ENCODE data around the gene OR10R2.

OR10R2 gene

DNA sequence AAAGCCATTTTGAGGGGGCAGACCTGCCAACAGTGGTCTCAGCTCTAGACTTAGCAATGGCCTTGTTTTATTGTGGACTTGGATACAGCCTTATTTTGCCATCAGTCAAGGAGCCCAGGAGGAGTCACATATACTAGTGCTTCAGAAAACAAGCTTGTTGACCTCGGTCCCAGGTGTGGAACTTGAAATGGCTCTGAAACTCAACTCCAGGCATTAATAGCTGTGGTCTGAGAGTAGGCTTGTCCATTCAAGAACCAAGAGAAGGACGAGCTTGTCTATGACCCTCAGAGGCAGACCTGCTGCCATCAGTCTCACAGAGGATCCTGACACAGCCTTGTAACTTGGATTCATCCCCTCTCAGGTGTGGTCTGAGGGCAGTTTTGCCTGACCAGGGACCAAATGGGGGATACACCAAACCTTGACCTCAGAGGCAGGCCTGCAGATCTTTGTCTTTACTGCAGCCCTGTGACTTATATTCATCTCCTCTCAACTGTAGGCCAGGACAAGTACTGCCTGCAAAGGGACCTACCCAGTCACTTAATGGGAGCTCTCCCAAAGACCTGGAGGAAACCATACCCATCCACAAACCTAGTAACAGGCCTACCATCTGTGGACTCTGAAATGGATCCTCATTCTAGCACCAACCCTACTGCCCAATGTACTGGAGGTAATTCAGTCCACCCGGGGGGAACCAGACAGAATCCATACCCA, 49.1 kb downstream of the OR10R2 start:
- Histone ChIP-seq H3K4me3 (ENCODE audit: insufficient read depth in 1 of 2, low read depth in 1 of 2, low read length in 2 of 2) (no peak overlapping the region), H3K4ac (ENCODE audit: low read depth in 1 of 2, low read length in 2 of 2) (no peak overlapping the region), H3K4me1 (ENCODE audit: control insufficient read depth, insufficient read depth, low read depth, low read length) (no peaks in the 10 kb centered on the region), H3K14ac (ENCODE audit: low read length in 2 of 2) (no peak overlapping the region), H2AFZ (ENCODE audit: low read depth, low read length) (no peak overlapping the region), H4K8ac (ENCODE audit: low read length) (no peak overlapping the region), H3K79me1 (replicated peaks; ENCODE audit: low read length, poor library complexity, severe bottlenecking) (no peaks in the 10 kb centered on the region), H3K27me3 (ENCODE audit: control insufficient read depth in 1 of 2, insufficient read depth in 1 of 2, low read length in 2 of 2) (no peaks in the 10 kb centered on the region), H2BK5ac (ENCODE audit: low read depth, low read length, poor library complexity, severe bottlenecking) (no peak overlapping the region), H3K4me2 (ENCODE audit: low read length, poor library complexity, severe bottlenecking) (no peak overlapping the region), H3K9me3 (ENCODE audit: control insufficient read depth, low read length) (peaks cover 13% of the 10 kb centered on the region), H3K18ac (ENCODE audit: low read depth in 1 of 2, low read length in 2 of 2) (no peak overlapping the region), H2AK5ac (ENCODE audit: low read length, severe bottlenecking) (no peak overlapping the region), H3K27ac (ENCODE audit: low read length, poor library complexity, severe bottlenecking) (no peak overlapping the region), H3K36me3 (ENCODE audit: control insufficient read depth in 1 of 2, insufficient read depth in 2 of 2, low read depth in 1 of 2, low read length in 2 of 2) (no peaks in the 10 kb centered on the region), H2BK15ac (ENCODE audit: low read depth, poor library complexity, severe bottlenecking) (no peak overlapping the region), H4K91ac (ENCODE audit: low read length) (no peak overlapping the region), H3K23ac (ENCODE audit: low read length in 2 of 2) (no peak overlapping the region), H3K9ac (ENCODE audit: low read length) (no peak overlapping the region), H2BK12ac (ENCODE audit: low read length in 2 of 2) (no peak overlapping the region), H2BK120ac (ENCODE audit: low read depth, low read length) (no peak overlapping the region)
- 64% methylated on average over 3 of the region's 3 CpGs for WGBS
- DNase-seq: no peak

DNA sequence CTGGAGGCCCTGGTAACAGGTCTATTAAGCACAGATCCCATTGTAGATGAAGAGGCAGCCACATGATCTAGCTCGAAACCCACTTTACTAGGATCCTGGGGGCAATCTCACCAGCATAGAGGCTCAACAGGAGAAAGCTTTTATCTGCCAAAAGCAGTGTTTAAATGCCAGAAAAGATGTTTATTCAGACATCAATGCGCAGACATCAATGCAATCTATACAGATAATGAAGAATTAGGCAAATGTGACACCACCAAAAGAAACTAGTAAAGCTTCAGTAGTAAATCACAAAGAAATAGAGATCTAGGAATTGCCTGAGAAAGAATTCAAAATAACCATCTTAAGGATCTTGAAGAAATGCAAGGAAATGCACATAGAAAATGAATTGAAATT, 49.6 kb downstream of the OR10R2 start:
- no peak overlapping the region for H2AFZ ChIP-seq (ENCODE audit: low read depth, low read length)
- no peak for DNase-seq
- H3K4ac ChIP-seq (ENCODE audit: low read depth in 1 of 2, low read length in 2 of 2): no peak overlapping the region
- H3K27me3 ChIP-seq (ENCODE audit: control insufficient read depth in 1 of 2, insufficient read depth in 1 of 2, low read length in 2 of 2): no peaks in the 10 kb centered on the region
- no peaks in the 10 kb centered on the region for H3K36me3 ChIP-seq (ENCODE audit: control insufficient read depth in 1 of 2, insufficient read depth in 2 of 2, low read depth in 1 of 2, low read length in 2 of 2)
- no peak overlapping the region for H3K23ac ChIP-seq (ENCODE audit: low read length in 2 of 2)
- H3K79me1 ChIP-seq (replicated peaks; ENCODE audit: low read length, poor library complexity, severe bottlenecking): no peaks in the 10 kb centered on the region
- no peak overlapping the region for H2BK15ac ChIP-seq (ENCODE audit: low read depth, poor library complexity, severe bottlenecking)
- no peak overlapping the region for H2BK5ac ChIP-seq (ENCODE audit: low read depth, low read length, poor library complexity, severe bottlenecking)
- H4K8ac ChIP-seq (ENCODE audit: low read length): no peak overlapping the region
- H2BK12ac ChIP-seq (ENCODE audit: low read length in 2 of 2): no peak overlapping the region
- no peak overlapping the region for H3K4me3 ChIP-seq (ENCODE audit: insufficient read depth in 1 of 2, low read depth in 1 of 2, low read length in 2 of 2)
- no peak overlapping the region for H3K18ac ChIP-seq (ENCODE audit: low read depth in 1 of 2, low read length in 2 of 2)
- H3K14ac ChIP-seq (ENCODE audit: low read length in 2 of 2): no peak overlapping the region
- H3K4me1 ChIP-seq (ENCODE audit: control insufficient read depth, insufficient read depth, low read depth, low read length): no peaks in the 10 kb centered on the region
- WGBS: 36% methylated on average over 1 of the region's 2 CpGs
- peaks cover 17% of the 10 kb centered on the region for H3K9me3 ChIP-seq (ENCODE audit: control insufficient read depth, low read length)
- H3K27ac ChIP-seq (ENCODE audit: low read length, poor library complexity, severe bottlenecking): no peak overlapping the region
- H2AK5ac ChIP-seq (ENCODE audit: low read length, severe bottlenecking): no peak overlapping the region
- no peak overlapping the region for H2BK120ac ChIP-seq (ENCODE audit: low read depth, low read length)
- H3K4me2 ChIP-seq (ENCODE audit: low read length, poor library complexity, severe bottlenecking): no peak overlapping the region
- no peak overlapping the region for H3K9ac ChIP-seq (ENCODE audit: low read length)
- H4K91ac ChIP-seq (ENCODE audit: low read length): no peak overlapping the region

DNA sequence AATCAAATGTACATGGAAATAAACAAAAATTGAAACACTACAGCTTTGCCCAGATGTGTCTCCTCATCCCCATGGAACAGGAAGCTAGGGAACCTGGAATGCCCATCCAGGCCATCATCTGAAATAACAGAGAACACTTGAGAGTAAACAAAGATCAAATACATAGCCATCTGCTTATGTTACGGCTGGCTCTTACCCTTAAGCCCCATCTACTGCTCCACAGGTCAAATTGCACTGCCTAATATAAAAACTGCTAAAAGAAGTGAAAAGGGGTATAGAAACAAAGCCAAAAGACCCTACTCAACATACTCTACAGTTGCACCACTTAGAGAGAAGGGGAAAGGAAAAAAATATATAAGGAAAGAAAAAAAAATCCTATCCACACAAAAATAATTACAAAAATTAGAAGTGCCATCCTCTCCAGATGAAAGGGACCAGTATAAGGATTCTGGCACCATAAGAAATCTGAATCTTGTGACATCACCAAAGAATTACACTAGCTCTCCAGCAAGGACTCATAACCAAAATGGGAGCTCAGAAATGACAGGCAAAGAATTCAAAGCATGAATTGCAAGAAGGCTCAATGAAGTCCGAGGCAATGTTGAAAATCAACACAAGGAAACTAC, 55.3 kb downstream of the OR10R2 start:
- Histone ChIP-seq H3K14ac (ENCODE audit: low read length in 2 of 2) (no peak overlapping the region), H3K4me1 (ENCODE audit: control insufficient read depth, insufficient read depth, low read depth, low read length) (no peaks in the 10 kb centered on the region), H3K9me3 (ENCODE audit: control insufficient read depth, low read length) (peaks cover 32% of the 10 kb centered on the region), H3K27me3 (ENCODE audit: control insufficient read depth in 1 of 2, insufficient read depth in 1 of 2, low read length in 2 of 2) (no peaks in the 10 kb centered on the region), H3K4me2 (ENCODE audit: low read length, poor library complexity, severe bottlenecking) (no peak overlapping the region), H3K36me3 (ENCODE audit: control insufficient read depth in 1 of 2, insufficient read depth in 2 of 2, low read depth in 1 of 2, low read length in 2 of 2) (no peaks in the 10 kb centered on the region), H3K79me1 (replicated peaks; ENCODE audit: low read length, poor library complexity, severe bottlenecking) (no peaks in the 10 kb centered on the region), H3K18ac (ENCODE audit: low read depth in 1 of 2, low read length in 2 of 2) (no peak overlapping the region), H4K91ac (ENCODE audit: low read length) (no peak overlapping the region), H2AK5ac (ENCODE audit: low read length, severe bottlenecking) (no peak overlapping the region), H3K23ac (ENCODE audit: low read length in 2 of 2) (no peak overlapping the region), H2BK5ac (ENCODE audit: low read depth, low read length, poor library complexity, severe bottlenecking) (no peak overlapping the region), H2BK12ac (ENCODE audit: low read length in 2 of 2) (no peak overlapping the region), H2BK15ac (ENCODE audit: low read depth, poor library complexity, severe bottlenecking) (no peak overlapping the region), H3K4ac (ENCODE audit: low read depth in 1 of 2, low read length in 2 of 2) (no peak overlapping the region), H2BK120ac (ENCODE audit: low read depth, low read length) (no peak overlapping the region), H3K9ac (ENCODE audit: low read length) (no peak overlapping the region), H2AFZ (ENCODE audit: low read depth, low read length) (no peak overlapping the region), H3K27ac (ENCODE audit: low read length, poor library complexity, severe bottlenecking) (no peak overlapping the region), H4K8ac (ENCODE audit: low read length) (no peak overlapping the region), H3K4me3 (ENCODE audit: insufficient read depth in 1 of 2, low read depth in 1 of 2, low read length in 2 of 2) (no peak overlapping the region)
- no CpG with 5 or more reads among the region's 2 CpGs for WGBS
- peak; percentile 38 for DNase-seq

All from mesenchymal stem cell (in vitro differentiated cells and primary cell).